Esophagus muscularis mucosa (tissue), 4 donors: ENCODE results near the gene ATG10. TPM values are rescaled to one million over a fixed set of nuclear protein-coding genes. Genes with fewer than 3 reads are reported as not detected.

Experiments used
- DNase-seq: peaks from one replicate; pipeline ENCODE4 v3.0.0-alpha.2; 2017; ENCODE audit errors: extremely low spot score
- H3K27ac ChIP-seq, 4 donors: fragments of 200-600 bp; sonication (generic); replicated peaks in 1 of 4; 1 replicate in 3 of 4; 2 replicates in 1 of 4; pipeline ENCODE4 v1.5.1; 2016 to 2019; ENCODE audit warnings: mild to moderate bottlenecking in 1 of 4
- H3K27me3 ChIP-seq, 4 donors: fragments of 200-600 bp; sonication (generic); one replicate each; pipeline versions ENCODE4 v1.5.1 to v1.6.0; 2016 to 2019
- H3K36me3 ChIP-seq, 4 donors: fragments of 200-600 bp; sonication (generic); one replicate each; pipeline ENCODE4 v1.5.1; 2016 to 2019
- H3K4me1 ChIP-seq, 4 donors: fragments of 200-600 bp; sonication (generic); one replicate each; pipeline ENCODE4 v1.5.1; 2016 to 2019
- H3K4me3 ChIP-seq, 4 donors: fragments of 200-600 bp; sonication (generic); 1 replicate in 2 of 4; 2 replicates in 2 of 4; pipeline ENCODE4 v1.5.1; 2016 to 2019; ENCODE audit warnings: mild to moderate bottlenecking in 4 of 4, moderate library complexity in 1 of 4
- H3K9me3 ChIP-seq, 4 donors: fragments of 200-600 bp; sonication (generic); 1 replicate in 3 of 4; 2 replicates in 1 of 4; pipeline ENCODE4 v1.5.1; 2016 to 2019
- CTCF ChIP-seq, 3 experiments: fragments of 200-600 bp in 2 of 3; fragments of 450-650 bp in 1 of 3; sonication (generic) in 2 of 3; IDR thresholded peaks; one replicate each; pipeline ENCODE4 v1.5.1; 2017 to 2019; ENCODE audit warnings: antibody characterized with exemption in 3 of 3, mild to moderate bottlenecking in 2 of 3, moderate library complexity in 1 of 3
- EP300 ChIP-seq: sonication (generic); formaldehyde crosslinking; IDR thresholded peaks from one replicate; pipeline ENCODE4 v1.6.1; 2017; ENCODE audit warnings: antibody characterized with exemption
- POLR2A ChIP-seq: fragments of 450-650 bp; IDR thresholded peaks from one replicate; pipeline ENCODE4 v1.6.1; 2017; ENCODE audit warnings: antibody characterized with exemption, moderate library complexity, mild to moderate bottlenecking, low read depth
- POLR2AphosphoS5 ChIP-seq, 2 donors: sonication (generic); formaldehyde crosslinking; IDR thresholded peaks; one replicate each; pipeline ENCODE4 v1.6.1; 2017; ENCODE audit warnings: antibody characterized with exemption in 2 of 2
- WGBS: methylation state at CpG from one replicate; pipeline ENCODE4 v1.1.5; 2018; 5-methylcytosine and 5-hydroxymethylcytosine counted together
- intact Hi-C: fragments of 100-400 bp; cut with DNase I; formaldehyde crosslinking; loops from one replicate; pipeline ENCODE4 v1.15.1; 2023
- total RNA-seq, 4 donors: library from RNA; depleted of rRNA; stranded (reverse); fragments of >200 nt; gene quantifications; one replicate each; pipeline versions ENCODE4 v1.1.0 to v1.2.1, GENCODE V29; 2016

ATG10 gene
- total RNA-seq, 4 donors from 2014 or later = 5.2 to 9.1 (median 7.3) TPM

- TF ChIP-seq CTCF (IDR thresholded peaks at IDR 0.05) = no peak
- TF ChIP-seq EP300 = no peak
- TF ChIP-seq POLR2A = no peak
- TF ChIP-seq POLR2AphosphoS5 (IDR thresholded peaks at IDR 0.05) = no peak
- no peaks in the 10 kb centered on the region for H3K9me3 ChIP-seq
- 88% methylated on average over 3 of the region's 3 CpGs for WGBS
- no peaks in the 10 kb centered on the region for H3K36me3 ChIP-seq
- intact Hi-C loops = no loop called here
- peaks cover 0 to 4% (median 0%) of the 10 kb centered on the region in 4 donors for H3K4me1 ChIP-seq
- no peaks in the 10 kb centered on the region for H3K27me3 ChIP-seq
- no peak overlapping the region for H3K4me3 ChIP-seq
- no peak for DNase-seq
- H3K27ac ChIP-seq = no peak overlapping the region
Observed at GRCh38 chr5:82287625-82288024, 315.8 kb downstream of the ATG10 start.

GRCh38 chr5:82290005-82290404 lies 318.2 kb downstream of the ATG10 start:
- H3K27me3 ChIP-seq = no peaks in the 10 kb centered on the region
- no peaks in the 10 kb centered on the region for H3K9me3 ChIP-seq
- H3K36me3 ChIP-seq = no peaks in the 10 kb centered on the region
- WGBS = 72% methylated on average over 2 of the region's 2 CpGs
- H3K4me3 ChIP-seq = no peak overlapping the region
- TF ChIP-seq POLR2AphosphoS5 (IDR thresholded peaks at IDR 0.05) (no peak), CTCF (IDR thresholded peaks at IDR 0.05) (no peak), POLR2A (no peak), EP300 (no peak)
- no peak for DNase-seq
- H3K27ac ChIP-seq = no peak overlapping the region
- peaks cover 0 to 4% (median 0%) of the 10 kb centered on the region in 4 donors for H3K4me1 ChIP-seq
- intact Hi-C loops = no loop called here

- no peaks in the 10 kb centered on the region for H3K27me3 ChIP-seq
- H3K27ac ChIP-seq = no peak overlapping the region
- intact Hi-C loops = no loop called here
- H3K4me3 ChIP-seq = no peak overlapping the region
- H3K36me3 ChIP-seq = no peaks in the 10 kb centered on the region
- H3K9me3 ChIP-seq = no peaks in the 10 kb centered on the region
- H3K4me1 ChIP-seq = peaks cover 0 to 4% (median 0%) of the 10 kb centered on the region in 4 donors
- 95% methylated on average over 5 of the region's 6 CpGs for WGBS
- TF ChIP-seq CTCF (IDR thresholded peaks at IDR 0.05) (no peak), POLR2AphosphoS5 (IDR thresholded peaks at IDR 0.05) (no peak), EP300 (no peak), POLR2A (no peak)
- DNase-seq = no peak
Observed at GRCh38 chr5:82290908-82291307, 319.1 kb downstream of the ATG10 start.

GRCh38 chr5:82291420-82291819 lies 319.6 kb downstream of the ATG10 start:
- WGBS = 62% methylated on average over 2 of the region's 2 CpGs
- intact Hi-C loops = no loop called here

More at GRCh38 chr5:82291420-82291819, 319.6 kb downstream of the ATG10 start:
- no peaks in the 10 kb centered on the region for H3K9me3 ChIP-seq
- peaks cover 0 to 4% (median 0%) of the 10 kb centered on the region in 4 donors for H3K4me1 ChIP-seq
- H3K27ac ChIP-seq = no peak overlapping the region
- H3K4me3 ChIP-seq = no peak overlapping the region
- TF ChIP-seq POLR2AphosphoS5 (IDR thresholded peaks at IDR 0.05) (no peak), CTCF (IDR thresholded peaks at IDR 0.05) (no peak), POLR2A (no peak), EP300 (no peak)
- H3K36me3 ChIP-seq = no peaks in the 10 kb centered on the region
- no peaks in the 10 kb centered on the region for H3K27me3 ChIP-seq
- DNase-seq = no peak
